Spleen (tissue), 7 donors: ENCODE results near the gene MED13.

ENCODE experiments used
- CTCF ChIP-seq, 11 experiments: fragments of 200-600 bp in 7 of 11; fragments of 450-650 bp in 4 of 11; sonication (generic) in 4 of 11; IDR thresholded peaks in 8 of 11; conservative IDR thresholded peaks in 3 of 11; 1 replicate in 7 of 11; 2 replicates in 4 of 11; pipeline versions ENCODE4 v1.4.0 to v1.8.0; 2016 to 2021; ENCODE audit warnings: antibody characterized with exemption in 11 of 11, inconsistent platforms in 4 of 11, mild to moderate bottlenecking in 1 of 11
- POLR2A ChIP-seq, 3 donors: fragments of 450-650 bp; IDR thresholded peaks; one replicate each; pipeline ENCODE4 v1.5.1; 2017; ENCODE audit warnings: antibody characterized with exemption in 3 of 3, mild to moderate bottlenecking in 1 of 3
- POLR2AphosphoS5 ChIP-seq, 3 donors: sonication (generic); formaldehyde crosslinking; IDR thresholded peaks; one replicate each; pipeline ENCODE4 v1.5.1; 2017; ENCODE audit warnings: antibody characterized with exemption in 3 of 3
- donor health status: DM: no; HTN: no; CAD: no; lungs with moderate emphysema.
- donor health status: DM: no; HTN: no; CAD: no.
- donor health status: DM: no; HTN: no; CAD: no.

DNA sequence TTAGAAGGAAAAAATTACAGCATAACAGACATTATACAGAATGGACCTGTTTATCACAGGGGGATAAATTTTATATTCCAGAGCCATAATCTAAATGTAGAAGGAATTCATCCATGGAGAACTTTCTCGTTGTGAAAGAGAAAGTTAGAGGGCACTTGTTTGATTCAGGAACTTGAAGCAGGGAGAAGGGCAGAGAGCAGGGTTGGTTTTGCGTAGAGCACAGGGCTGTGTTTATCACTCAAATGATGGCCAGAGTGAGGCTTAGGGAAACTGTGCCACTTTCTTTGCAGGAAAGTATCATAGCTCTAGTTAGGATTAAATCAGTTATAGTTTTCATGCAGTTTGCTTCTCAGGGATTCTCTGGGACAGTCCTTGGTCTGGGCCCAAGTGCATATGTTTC, 29.1 kb upstream of the MED13 start:
- no peak for TF ChIP-seq CTCF (IDR thresholded peaks at IDR 0.05 in 8 of 11, conservative IDR thresholded peaks at IDR 0.05 in 3 of 11)
- TF ChIP-seq POLR2A (IDR thresholded peaks at IDR 0.05): no peak
- no peak for TF ChIP-seq POLR2AphosphoS5 (IDR thresholded peaks at IDR 0.05)
